Measurements from ENCODE around the gene OR10AD1.

DNA sequence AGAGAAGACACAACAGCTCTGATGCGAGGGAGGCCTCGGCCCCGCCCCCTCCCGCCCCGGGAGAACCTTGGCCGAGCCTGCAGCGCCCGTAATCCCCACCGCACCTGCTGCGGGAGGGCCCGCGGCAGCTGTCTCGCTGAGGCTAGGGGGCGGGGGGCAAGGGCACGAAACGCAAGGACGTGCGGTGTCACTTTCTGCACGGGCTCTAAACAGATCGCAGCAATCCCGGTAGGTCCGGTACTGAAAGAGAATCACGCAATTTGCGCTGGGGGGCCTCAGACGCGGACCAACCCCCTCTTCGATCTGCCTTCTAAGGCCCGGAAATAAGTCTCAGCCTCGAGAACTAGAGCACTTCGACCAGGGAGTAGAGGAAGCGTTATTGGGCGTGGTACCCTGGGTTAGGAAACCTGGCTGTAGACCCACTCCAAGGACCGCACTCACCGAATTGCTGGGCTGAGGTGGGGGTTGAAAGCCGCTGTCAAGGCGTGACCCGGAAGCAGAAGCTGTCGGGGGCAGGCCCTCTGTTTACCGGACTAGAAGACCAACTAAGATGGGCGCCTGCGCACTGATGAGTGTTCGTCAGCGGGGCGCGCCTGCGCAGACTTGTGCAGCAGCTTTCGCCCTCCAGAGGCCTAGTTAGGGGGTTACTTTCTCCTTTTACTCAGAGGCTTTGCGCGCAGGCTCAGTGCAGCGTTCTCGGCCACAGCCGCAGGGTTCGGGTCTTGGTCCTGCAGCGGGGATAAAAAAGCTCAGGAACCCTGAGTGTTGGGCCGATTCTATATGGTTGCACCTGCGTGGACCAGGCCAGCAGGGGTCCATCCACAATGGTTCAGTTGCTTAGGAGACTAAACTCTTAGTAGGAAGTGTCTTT, 45.8 kb downstream of the OR10AD1 start, which contains the start of gene ASB8:
- peak; percentile 88 for TF ChIP-seq POLR2AphosphoS5 (IDR thresholded peaks at IDR 0.05; ENCODE audit: borderline replicate concordance, low read depth, low read length)
- TF ChIP-seq EZH2 (IDR thresholded peaks at IDR 0.05): no peak
- TF ChIP-seq FOXP2 (optimal IDR thresholded peaks at IDR 0.05; ENCODE audit: control extremely low read depth, extremely low read length, insufficient read depth): peak; percentile 95

Measured in SK-N-MC (cell line).